DOHH2 (cell line): ENCODE data around the gene DHRS4L2.
A peak's percentile ranks its signal among the peaks of the same experiment; 100 is the strongest.
"Not testable (repeated sequence)": the region's sequence is repeated elsewhere in the genome, so short reads cannot be mapped to it uniquely, and the experiment has no call there.

Source experiments
- H3F3A ChIP-seq: fragments of 200-600 bp; sonication (generic), shearing (Covaris generic); 2 replicates; pipeline ENCODE4 v1.6.0; 2016; ENCODE audit warnings: antibody characterized with exemption, mild to moderate bottlenecking; ENCODE audit not compliant: control insufficient read depth, insufficient read depth
- H3K27ac ChIP-seq: fragments of 200-600 bp; sonication (generic); 2 replicates; pipeline ENCODE4 v1.5.1; 2014; ENCODE audit warnings: low read depth, mild to moderate bottlenecking, low read length, moderate library complexity
- H3K27me3 ChIP-seq: fragments of 200-600 bp; sonication (generic); 2 replicates; pipeline ENCODE4 v1.6.1; 2014; ENCODE audit warnings: mild to moderate bottlenecking, low read length, mixed read lengths; ENCODE audit not compliant: control insufficient read depth
- H3K36me3 ChIP-seq: fragments of 200-600 bp; sonication (generic); 2 replicates; pipeline ENCODE4 v1.6.1; 2014; ENCODE audit warnings: mild to moderate bottlenecking, low read length, moderate library complexity, mixed read lengths; ENCODE audit not compliant: control insufficient read depth
- H3K4me1 ChIP-seq: fragments of 200-600 bp; sonication (generic); 2 replicates; pipeline ENCODE4 v1.6.1; 2014; ENCODE audit warnings: mild to moderate bottlenecking, low read length, mixed read lengths; ENCODE audit not compliant: control insufficient read depth
- H3K4me2 ChIP-seq: fragments of 200-600 bp; sonication (generic); 2 replicates; pipeline ENCODE4 v1.6.0; 2014; ENCODE audit warnings: mild to moderate bottlenecking, low read length, moderate library complexity
- H3K4me3 ChIP-seq: fragments of 200-600 bp; sonication (generic); 2 replicates; pipeline ENCODE4 v1.5.1; 2014; ENCODE audit warnings: mild to moderate bottlenecking, low read length, mixed read lengths
- H3K79me2 ChIP-seq: fragments of 200-600 bp; sonication (generic); 2 replicates; pipeline ENCODE4 v1.6.1; 2014; ENCODE audit warnings: mild to moderate bottlenecking, low read length, mixed read lengths; ENCODE audit not compliant: control insufficient read depth
- H3K9me2 ChIP-seq: fragments of 200-600 bp; sonication (generic); replicated peaks from 2 replicates; pipeline ENCODE4 v1.6.1; 2014; ENCODE audit warnings: mild to moderate bottlenecking, low read length, mixed read lengths; ENCODE audit not compliant: control insufficient read depth
- H3K9me3 ChIP-seq: fragments of 200-600 bp; sonication (generic); 2 replicates; pipeline ENCODE4 v1.6.1; 2014; ENCODE audit warnings: antibody characterized with exemption, low read length, mixed read lengths; ENCODE audit not compliant: control insufficient read depth, insufficient read depth
- H4K20me1 ChIP-seq: fragments of 200-600 bp; sonication (generic); 2 replicates; pipeline ENCODE4 v1.6.0; 2014; ENCODE audit warnings: low read depth, mild to moderate bottlenecking, antibody characterized with exemption, low read length, moderate library complexity; ENCODE audit not compliant: control insufficient read depth, insufficient read depth

DHRS4L2 gene

DNA sequence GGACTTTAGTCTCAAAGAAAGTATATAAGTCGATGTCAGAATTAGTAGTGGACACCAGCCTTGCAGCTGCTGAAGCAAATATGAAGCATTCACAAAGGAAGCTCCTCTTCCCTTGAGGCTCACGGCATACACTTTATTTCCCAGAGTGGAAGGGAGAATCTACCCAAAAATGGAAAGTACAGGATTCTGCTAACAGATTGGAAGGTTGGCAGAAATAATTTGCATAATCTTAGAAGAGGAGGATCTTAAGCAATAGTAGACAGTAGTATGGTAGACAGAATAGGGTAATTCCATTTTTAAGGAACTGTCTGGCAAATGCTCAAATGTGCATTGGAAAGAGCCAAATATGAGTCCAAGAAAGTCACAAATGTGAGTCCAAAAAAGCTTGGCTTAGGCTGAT, 32.9 kb upstream of the DHRS4L2 start:
- Histone ChIP-seq H3K4me1 (peaks cover 17% of the 10 kb centered on the region), H3K79me2 (peaks cover 31% of the 10 kb centered on the region)
- not testable (repeated sequence) for H3K9me2 ChIP-seq, H3K27ac ChIP-seq, H3K27me3 ChIP-seq, H4K20me1 ChIP-seq, H3K4me3 ChIP-seq, H3K36me3 ChIP-seq, H3K9me3 ChIP-seq, H3K4me2 ChIP-seq, H3F3A ChIP-seq

- H3F3A ChIP-seq, H3K27me3 ChIP-seq, H3K4me2 ChIP-seq, H3K27ac ChIP-seq, H3K9me2 ChIP-seq, H3K36me3 ChIP-seq, H3K4me3 ChIP-seq, H3K9me3 ChIP-seq, H4K20me1 ChIP-seq: not testable (repeated sequence)
- peaks cover 11% of the 10 kb centered on the region for H3K4me1 ChIP-seq
- peaks cover 15% of the 10 kb centered on the region for H3K79me2 ChIP-seq
These were observed 30.7 kb upstream of the DHRS4L2 start for GRCh38 chr14:23957913-23958569.

- H3K9me3 ChIP-seq, H3K4me2 ChIP-seq, H3F3A ChIP-seq, H3K4me1 ChIP-seq, H3K4me3 ChIP-seq, H3K27me3 ChIP-seq, H3K79me2 ChIP-seq, H3K9me2 ChIP-seq, H3K27ac ChIP-seq, H3K36me3 ChIP-seq, H4K20me1 ChIP-seq: not testable (repeated sequence)
These were observed 27.8 kb upstream of the DHRS4L2 start for GRCh38 chr14:23960899-23961298.

DNA sequence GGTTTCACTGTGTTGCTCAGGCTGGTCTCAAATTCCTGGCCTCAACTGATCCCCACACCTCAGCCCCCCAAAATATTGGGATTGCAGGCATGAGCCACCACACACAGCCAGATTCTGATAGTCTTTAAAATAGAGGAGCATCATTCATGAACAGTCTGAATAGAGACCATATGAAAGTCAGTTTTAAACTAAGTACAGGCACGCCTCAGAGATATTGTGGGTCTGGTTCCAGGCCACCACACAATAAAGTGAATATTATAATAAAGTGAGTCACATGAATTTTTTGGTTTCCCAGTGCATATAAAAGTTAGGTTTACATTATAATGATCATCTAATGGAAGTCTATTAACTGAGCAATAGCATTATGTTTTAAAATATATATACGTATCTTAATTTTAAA, 27.0 kb upstream of the DHRS4L2 start:
- H3K79me2 ChIP-seq, H3F3A ChIP-seq, H3K27ac ChIP-seq, H3K4me1 ChIP-seq, H3K27me3 ChIP-seq, H3K9me2 ChIP-seq, H3K36me3 ChIP-seq, H4K20me1 ChIP-seq, H3K9me3 ChIP-seq, H3K4me2 ChIP-seq, H3K4me3 ChIP-seq: not testable (repeated sequence)

DNA sequence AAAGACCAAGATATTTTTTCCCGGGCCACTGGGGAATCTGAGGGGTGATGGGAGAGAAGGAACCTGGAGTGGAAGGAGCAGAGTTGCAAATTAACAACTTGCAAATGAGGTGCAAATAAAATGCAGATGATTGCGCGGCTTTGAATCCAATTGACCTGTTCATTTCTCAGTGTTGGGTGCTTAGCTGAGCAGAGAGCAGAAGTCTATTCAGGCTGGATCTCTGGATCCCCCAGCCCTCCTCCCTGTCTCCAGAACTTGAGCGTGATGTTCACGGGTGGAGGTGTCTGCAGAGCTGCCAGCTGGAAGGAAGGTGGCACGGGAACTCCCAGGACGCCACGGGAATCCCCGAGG, 19.6 kb upstream of the DHRS4L2 start:
- H3K36me3 ChIP-seq, H3K27me3 ChIP-seq, H3K79me2 ChIP-seq, H3F3A ChIP-seq, H3K9me3 ChIP-seq, H4K20me1 ChIP-seq, H3K27ac ChIP-seq, H3K4me3 ChIP-seq, H3K4me2 ChIP-seq, H3K9me2 ChIP-seq: not testable (repeated sequence)
- peaks cover 13% of the 10 kb centered on the region for H3K4me1 ChIP-seq

DNA sequence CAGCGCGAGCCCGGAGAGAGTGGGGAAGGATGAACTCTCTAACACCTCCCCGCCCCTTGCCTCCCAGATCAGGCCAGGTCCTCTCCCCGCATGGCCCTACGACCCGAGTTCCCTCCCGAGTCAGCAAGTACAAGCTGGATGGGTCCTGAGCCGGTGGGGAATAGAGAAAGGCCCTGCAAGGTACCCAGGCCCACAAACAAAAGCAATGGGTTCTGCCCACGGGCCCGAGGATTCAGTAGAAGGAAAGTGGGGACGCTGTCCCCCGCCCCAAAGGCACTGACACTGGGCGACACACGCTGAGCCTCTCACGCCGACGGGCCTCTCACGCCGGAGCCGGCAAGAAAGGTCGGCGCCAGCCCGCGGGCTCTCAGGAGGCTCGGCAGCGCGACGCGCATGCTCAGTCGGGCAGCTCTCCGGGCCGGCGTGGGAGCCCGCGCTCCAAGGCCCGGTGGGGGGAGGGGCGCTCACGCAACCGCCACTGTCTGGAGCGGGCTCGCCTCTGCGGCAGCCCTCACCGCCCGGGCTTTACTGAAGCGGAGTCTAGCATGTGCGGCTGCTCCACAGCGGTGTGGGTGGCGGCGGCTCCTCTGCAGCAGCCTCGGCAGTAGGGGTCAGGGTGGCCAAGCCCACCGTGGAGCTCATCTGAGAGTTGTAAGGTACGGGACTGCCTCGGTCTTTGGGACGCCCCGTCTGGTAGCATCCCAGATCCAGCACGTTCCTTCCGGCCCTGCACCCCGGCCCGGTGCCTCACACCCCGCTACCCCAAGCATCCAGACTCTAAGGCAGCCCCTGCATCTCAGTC, 19.0 kb upstream of the DHRS4L2 start:
- peaks cover 13% of the 10 kb centered on the region for H3K4me1 ChIP-seq
- not testable (repeated sequence) for H3K27me3 ChIP-seq, H3K9me2 ChIP-seq, H3K79me2 ChIP-seq, H4K20me1 ChIP-seq, H3K36me3 ChIP-seq, H3K9me3 ChIP-seq, H3F3A ChIP-seq, H3K27ac ChIP-seq
- peak overlapping the region; percentile 15; the same call in 1 of the 2 replicates for H3K4me3 ChIP-seq
- H3K4me2 ChIP-seq, result peak overlapping the region; percentile 43; the same call in 1 of the 2 replicates

DNA sequence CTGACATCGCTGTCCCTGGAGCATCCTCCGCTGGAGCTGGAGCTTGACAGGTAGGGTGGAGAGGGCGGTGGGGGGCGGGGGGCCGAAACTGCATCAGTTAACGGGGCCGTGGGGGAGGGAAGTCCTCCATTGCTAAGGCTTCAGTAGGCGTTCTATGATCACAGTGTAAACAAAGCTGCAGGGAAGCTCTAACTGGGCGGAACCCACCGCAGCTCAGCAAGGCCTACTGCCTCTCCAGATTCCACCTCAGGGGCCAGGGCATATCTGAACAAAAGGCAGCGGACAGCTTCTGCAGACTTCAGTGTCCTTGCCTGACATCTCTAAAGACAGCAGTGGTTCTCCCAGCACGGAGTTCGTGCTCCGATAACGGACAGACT, 18.5 kb upstream of the DHRS4L2 start:
- H3K4me2 ChIP-seq, H3K27ac ChIP-seq, H4K20me1 ChIP-seq, H3F3A ChIP-seq, H3K9me2 ChIP-seq, H3K27me3 ChIP-seq, H3K36me3 ChIP-seq, H3K79me2 ChIP-seq, H3K9me3 ChIP-seq, H3K4me3 ChIP-seq: not testable (repeated sequence)
- peaks cover 13% of the 10 kb centered on the region for H3K4me1 ChIP-seq

DNA sequence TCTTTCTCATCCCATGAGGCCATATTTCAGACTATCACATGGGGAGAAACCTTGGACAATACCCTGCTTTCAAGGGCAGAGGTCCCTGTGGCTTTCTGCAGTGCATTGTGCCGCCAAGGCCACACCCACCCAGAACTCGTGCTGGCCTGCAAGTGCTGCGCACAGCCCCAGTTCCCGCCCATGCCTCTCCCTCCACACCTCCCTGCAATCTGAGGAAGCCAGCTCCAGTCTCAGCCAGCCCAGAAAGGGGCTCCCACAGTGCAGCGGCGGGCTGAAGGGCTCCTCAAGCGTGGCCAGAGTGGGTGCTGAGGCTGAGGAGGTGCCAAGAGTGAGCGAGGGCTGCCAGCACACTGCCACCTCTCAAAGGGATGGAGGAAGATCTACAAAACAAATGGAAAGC, 15.6 kb upstream of the DHRS4L2 start:
- not testable (repeated sequence) for H3K27ac ChIP-seq, H3K27me3 ChIP-seq, H3K4me1 ChIP-seq, H3K4me2 ChIP-seq, H3K79me2 ChIP-seq, H3K9me2 ChIP-seq, H3K9me3 ChIP-seq, H3K4me3 ChIP-seq, H3F3A ChIP-seq, H3K36me3 ChIP-seq, H4K20me1 ChIP-seq
